ENCODE measurements around the gene EPHB6.
A peak's percentile ranks its signal among the peaks of the same experiment; 100 is the strongest.

Gene EPHB6

DNA sequence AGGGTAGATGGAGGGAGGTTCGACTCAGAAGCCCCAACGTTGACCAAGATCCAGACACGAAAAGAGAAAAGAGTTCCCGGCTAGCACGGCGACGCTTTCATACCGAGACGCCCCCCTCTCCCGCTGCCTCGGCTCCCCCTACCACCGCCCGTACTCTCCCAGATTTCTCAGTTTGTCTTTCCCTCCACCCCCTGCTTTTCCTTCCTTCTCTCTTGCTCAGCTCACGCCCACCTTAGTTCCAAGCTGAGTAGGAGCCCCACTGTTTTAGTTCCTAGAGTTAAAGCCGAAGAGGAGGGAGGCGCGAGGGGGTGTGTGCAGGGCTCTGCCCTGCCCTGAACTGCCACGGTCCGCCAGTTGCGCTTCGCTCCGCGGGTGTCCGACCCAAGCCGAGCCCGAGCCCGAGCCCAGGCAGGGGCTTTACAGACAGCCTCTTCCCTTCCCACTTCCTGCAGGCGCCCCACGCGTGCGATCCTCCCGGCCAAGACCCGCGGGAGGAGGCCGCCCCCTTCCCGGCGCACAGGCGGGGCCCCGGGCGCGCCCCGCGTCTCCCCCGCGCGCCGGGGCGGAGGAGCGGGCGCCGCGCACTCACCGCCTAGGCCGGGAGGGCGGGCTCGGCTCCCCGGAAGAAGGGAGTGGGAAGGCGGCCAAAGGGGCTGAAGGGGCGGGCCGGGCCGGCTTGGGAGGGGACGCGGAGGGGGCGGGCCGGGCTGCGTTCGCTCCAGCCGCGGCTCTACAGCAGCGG, at the start of gene EPHB6:
Gene EPHB6 (plus strand): TSS at position 705 of the 742 bp plus-strand sequence. CDS start 8,152 bp downstream, outside the sequence.
- Histone ChIP-seq H3K9ac (ENCODE audit: low read length) (peak within 1 kb of the TSS; percentile 59), H3K27me3 (ENCODE audit: insufficient read depth, low read length) (no peaks in the 10 kb centered on the region), H3K4me3 (ENCODE audit: low read depth, low read length, poor library complexity, severe bottlenecking) (peak within 1 kb of the TSS; percentile 69), H4K20me1 (ENCODE audit: insufficient read depth, low read length) (no peaks in the 10 kb centered on the region), H3K27ac (ENCODE audit: low read depth, low read length, poor library complexity, severe bottlenecking) (peak within 1 kb of the TSS; percentile 4), H3K79me2 (ENCODE audit: insufficient read depth, low read length) (no peaks in the 10 kb centered on the region), H3K4me1 (ENCODE audit: insufficient read depth, low read length, severe bottlenecking) (peaks cover 7% of the 10 kb centered on the region), H2AFZ (ENCODE audit: low read length) (peak within 1 kb of the TSS; percentile 64), H3K4me2 (ENCODE audit: low read length) (peak within 1 kb of the TSS; percentile 67), H3F3A (ENCODE audit: insufficient read depth, low read length) (no peaks in the 10 kb centered on the region), H3K36me3 (ENCODE audit: insufficient read depth, low read length) (no peaks in the 10 kb centered on the region), H3K9me3 (ENCODE audit: low read length) (no peaks in the 10 kb centered on the region), H3K9me2 (ENCODE audit: low read depth, low read length) (no peaks in the 10 kb centered on the region)
- TF ChIP-seq EZH2 (IDR thresholded peaks at IDR 0.05; ENCODE audit: borderline replicate concordance, low read length): no peak
- TF ChIP-seq, protein P1, sequence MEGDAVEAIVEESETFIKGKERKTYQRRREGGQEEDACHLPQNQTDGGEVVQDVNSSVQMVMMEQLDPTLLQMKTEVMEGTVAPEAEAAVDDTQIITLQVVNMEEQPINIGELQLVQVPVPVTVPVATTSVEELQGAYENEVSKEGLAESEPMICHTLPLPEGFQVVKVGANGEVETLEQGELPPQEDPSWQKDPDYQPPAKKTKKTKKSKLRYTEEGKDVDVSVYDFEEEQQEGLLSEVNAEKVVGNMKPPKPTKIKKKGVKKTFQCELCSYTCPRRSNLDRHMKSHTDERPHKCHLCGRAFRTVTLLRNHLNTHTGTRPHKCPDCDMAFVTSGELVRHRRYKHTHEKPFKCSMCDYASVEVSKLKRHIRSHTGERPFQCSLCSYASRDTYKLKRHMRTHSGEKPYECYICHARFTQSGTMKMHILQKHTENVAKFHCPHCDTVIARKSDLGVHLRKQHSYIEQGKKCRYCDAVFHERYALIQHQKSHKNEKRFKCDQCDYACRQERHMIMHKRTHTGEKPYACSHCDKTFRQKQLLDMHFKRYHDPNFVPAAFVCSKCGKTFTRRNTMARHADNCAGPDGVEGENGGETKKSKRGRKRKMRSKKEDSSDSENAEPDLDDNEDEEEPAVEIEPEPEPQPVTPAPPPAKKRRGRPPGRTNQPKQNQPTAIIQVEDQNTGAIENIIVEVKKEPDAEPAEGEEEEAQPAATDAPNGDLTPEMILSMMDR (IDR thresholded peaks at IDR 0.05; ENCODE audit: low read length): no peak

DNA sequence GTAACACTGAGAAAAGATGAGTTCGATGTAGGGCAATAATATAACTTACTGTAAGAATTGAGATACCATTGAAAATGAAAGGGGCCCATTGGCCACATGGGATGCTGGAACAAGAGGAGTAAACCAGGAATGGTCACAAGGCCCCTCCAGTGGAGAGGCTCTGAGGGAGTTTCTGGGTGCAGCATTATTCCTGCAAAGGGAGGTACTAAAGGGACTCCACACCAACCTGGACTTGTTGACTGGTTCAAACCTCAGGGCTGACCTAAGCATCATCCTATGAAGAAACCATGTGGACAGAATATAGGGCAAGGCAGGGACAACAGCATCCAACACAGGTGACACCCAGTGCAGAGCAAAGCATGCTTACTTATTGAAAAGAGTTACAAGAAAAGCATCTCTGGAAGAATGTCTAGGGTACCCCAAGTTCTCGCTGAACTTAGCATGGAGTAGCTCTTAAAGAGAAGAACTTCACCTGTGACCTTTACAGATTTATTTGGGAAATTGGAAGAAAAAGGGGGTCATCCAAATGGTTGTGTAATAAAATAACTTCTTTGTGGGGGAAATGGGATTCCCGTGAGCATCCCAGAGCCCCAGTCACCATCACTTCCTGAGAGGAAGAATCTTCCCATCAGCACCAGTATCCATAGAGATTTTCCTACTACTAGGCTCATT, 49.4 kb upstream of the EPHB6 start:
- Histone ChIP-seq H4K20me1 (ENCODE audit: insufficient read depth, low read length) (no peaks in the 10 kb centered on the region), H3K36me3 (ENCODE audit: insufficient read depth, low read length) (peaks cover 11% of the 10 kb centered on the region; the same call in 1 of the 2 replicates), H3K27me3 (ENCODE audit: insufficient read depth, low read length) (no peaks in the 10 kb centered on the region), H3K4me2 (ENCODE audit: low read length) (no peak overlapping the region), H3K27ac (ENCODE audit: low read depth, low read length, poor library complexity, severe bottlenecking) (peak overlapping the region; percentile 99), H2AFZ (ENCODE audit: low read length) (no peak overlapping the region), H3K79me2 (ENCODE audit: insufficient read depth, low read length) (no peaks in the 10 kb centered on the region), H3K4me3 (ENCODE audit: low read depth, low read length, poor library complexity, severe bottlenecking) (no peak overlapping the region), H3K4me1 (ENCODE audit: insufficient read depth, low read length, severe bottlenecking) (peaks cover 64% of the 10 kb centered on the region), H3K9me3 (ENCODE audit: low read length) (no peaks in the 10 kb centered on the region), H3K9ac (ENCODE audit: low read length) (no peak overlapping the region), H3F3A (ENCODE audit: insufficient read depth, low read length) (0 out of 2 replicates have a peak, but pooled peaks cover 6% of the 10 kb centered on the region), H3K9me2 (ENCODE audit: low read depth, low read length) (no peaks in the 10 kb centered on the region)
- TF ChIP-seq EZH2 (IDR thresholded peaks at IDR 0.05; ENCODE audit: borderline replicate concordance, low read length): no peak
- TF ChIP-seq, protein P1 (IDR thresholded peaks at IDR 0.05; ENCODE audit: low read length): no peak

DNA sequence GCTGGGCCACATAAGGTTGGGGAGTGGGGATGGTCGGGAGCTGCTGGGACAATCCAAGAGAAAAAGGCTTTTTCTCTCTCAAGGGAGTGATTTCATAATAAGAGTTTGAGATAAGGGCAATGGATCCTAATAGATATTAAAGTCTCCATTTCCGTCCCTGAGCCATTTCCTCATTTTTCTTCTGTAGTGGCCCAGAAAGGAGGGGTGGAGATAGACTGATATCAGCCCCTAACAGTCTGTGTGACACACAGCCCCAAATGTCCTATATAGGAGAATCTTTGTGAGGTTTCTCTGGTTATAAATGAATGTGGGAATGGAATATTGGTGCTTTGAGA, 48.9 kb upstream of the EPHB6 start:
- Histone ChIP-seq H3K36me3 (ENCODE audit: insufficient read depth, low read length) (peaks cover 11% of the 10 kb centered on the region; the same call in 1 of the 2 replicates), H2AFZ (ENCODE audit: low read length) (no peak overlapping the region), H3K4me2 (ENCODE audit: low read length) (no peak overlapping the region), H3K79me2 (ENCODE audit: insufficient read depth, low read length) (no peaks in the 10 kb centered on the region), H3K27ac (ENCODE audit: low read depth, low read length, poor library complexity, severe bottlenecking) (peak overlapping the region; percentile 99), H4K20me1 (ENCODE audit: insufficient read depth, low read length) (no peaks in the 10 kb centered on the region), H3K4me1 (ENCODE audit: insufficient read depth, low read length, severe bottlenecking) (peaks cover 69% of the 10 kb centered on the region), H3F3A (ENCODE audit: insufficient read depth, low read length) (0 out of 2 replicates have a peak, but pooled peaks cover 6% of the 10 kb centered on the region), H3K4me3 (ENCODE audit: low read depth, low read length, poor library complexity, severe bottlenecking) (no peak overlapping the region), H3K9ac (ENCODE audit: low read length) (no peak overlapping the region; the same call in 1 of the 2 replicates), H3K9me3 (ENCODE audit: low read length) (no peaks in the 10 kb centered on the region), H3K27me3 (ENCODE audit: insufficient read depth, low read length) (no peaks in the 10 kb centered on the region), H3K9me2 (ENCODE audit: low read depth, low read length) (no peaks in the 10 kb centered on the region)
- TF ChIP-seq EZH2 (IDR thresholded peaks at IDR 0.05; ENCODE audit: borderline replicate concordance, low read length): no peak
- TF ChIP-seq, protein P1 (IDR thresholded peaks at IDR 0.05; ENCODE audit: low read length): no peak

Measured in OCI-LY1 (cell line).